DMS153 (cell line): ENCODE results near the gene RPS6KB2.

Experiments used
- DNase-seq: peaks from one replicate; lab custom pipeline; 2025; lab: John Stamatoyannopoulos, UW

RPS6KB2 gene

GRCh38 chr11:67428052-67429001 is at the start of gene RPS6KB2:
RPS6KB2 (plus strand) TSS chr11:67428494; CDS start chr11:67428546, 52 bp downstream.
- peak; percentile 94 for DNase-seq

- DNase-seq, result no peak
Measured at GRCh38 chr11:67378544-67378943, 49.8 kb upstream of the RPS6KB2 start.

DNA sequence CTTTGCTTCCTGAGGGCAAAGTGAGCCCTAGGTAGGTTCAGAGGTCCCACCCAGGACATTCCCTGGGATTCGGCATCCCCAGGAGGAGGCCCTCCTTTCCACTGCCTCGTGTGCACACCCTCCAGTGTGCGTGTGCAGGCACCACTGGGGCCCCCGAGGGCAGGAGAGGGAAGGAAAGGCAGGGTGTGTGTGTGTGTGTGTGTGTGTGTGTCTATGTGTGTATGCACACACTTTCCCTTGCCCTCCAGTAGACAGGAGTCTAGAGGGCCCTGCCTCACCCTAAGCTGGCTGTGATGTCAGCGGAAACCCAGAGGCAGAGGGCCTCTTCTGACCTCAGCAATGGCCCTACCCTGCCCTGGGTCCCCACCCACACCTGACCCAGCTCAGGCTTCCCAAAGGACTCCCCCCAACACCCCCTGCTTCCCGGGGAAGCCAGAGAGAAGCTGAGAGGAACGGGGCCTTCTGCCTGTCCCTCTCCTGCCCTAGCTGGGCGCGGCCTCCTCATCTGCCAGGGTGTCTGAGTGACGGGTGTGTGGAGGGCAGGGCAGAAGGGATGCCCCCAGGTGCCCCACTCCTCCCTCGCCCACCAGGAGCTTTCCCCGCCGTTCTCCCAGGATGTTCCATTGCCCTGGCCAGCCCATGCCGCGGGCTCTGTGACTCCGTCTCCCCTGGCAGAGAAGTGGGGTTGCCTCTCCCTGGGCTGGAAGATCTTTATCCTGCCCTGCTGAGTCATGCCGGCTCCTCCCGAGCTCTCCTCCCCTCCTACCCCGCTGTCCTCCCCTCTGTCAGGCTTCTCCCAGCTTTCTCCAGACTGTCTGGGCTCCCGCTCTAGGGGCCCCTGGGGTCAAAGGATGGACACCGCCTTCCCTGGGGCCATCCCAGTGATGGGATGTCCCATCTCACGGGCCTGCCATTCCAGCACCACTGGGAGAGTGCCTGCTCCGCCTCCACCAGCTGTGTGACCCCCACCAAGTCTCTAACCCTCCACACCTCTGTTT is 48.9 kb upstream of the RPS6KB2 start:
- DNase-seq, result no peak

DNA sequence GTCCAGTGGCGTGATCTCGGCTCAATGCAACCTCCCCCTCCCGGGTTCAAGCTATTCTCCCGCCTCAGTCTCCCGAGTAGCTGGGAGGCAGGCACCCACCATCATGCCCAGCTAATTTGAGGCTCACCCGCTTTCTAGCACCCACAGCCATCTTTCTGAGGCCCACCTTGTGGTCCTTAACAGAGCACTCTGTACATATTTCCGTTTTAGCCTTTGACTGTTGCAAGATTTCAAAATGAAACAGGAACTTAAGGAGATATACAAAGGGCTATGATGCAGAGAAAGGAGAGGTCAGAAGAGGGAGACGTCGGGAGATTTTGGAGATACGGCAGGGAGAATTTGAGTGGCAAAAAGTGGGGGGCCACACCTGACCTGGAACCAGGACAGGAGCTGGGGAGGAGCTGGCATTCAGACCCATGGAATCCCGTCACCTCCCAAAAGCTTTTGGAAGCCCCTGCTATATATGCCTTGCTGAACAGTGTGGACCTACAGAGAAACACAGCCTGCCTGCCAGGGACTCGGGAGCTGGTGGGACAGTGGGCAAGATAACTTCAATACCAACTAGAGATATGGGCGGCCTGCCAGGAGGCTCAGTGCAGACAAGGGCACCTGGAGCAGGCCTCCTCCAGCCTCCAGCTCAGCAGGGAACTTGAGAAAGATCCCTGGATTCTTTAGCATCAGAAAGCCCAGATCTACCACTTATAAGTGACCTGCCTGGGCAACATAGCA is 46.9 kb upstream of the RPS6KB2 start:
- DNase-seq, result no peak

DNA sequence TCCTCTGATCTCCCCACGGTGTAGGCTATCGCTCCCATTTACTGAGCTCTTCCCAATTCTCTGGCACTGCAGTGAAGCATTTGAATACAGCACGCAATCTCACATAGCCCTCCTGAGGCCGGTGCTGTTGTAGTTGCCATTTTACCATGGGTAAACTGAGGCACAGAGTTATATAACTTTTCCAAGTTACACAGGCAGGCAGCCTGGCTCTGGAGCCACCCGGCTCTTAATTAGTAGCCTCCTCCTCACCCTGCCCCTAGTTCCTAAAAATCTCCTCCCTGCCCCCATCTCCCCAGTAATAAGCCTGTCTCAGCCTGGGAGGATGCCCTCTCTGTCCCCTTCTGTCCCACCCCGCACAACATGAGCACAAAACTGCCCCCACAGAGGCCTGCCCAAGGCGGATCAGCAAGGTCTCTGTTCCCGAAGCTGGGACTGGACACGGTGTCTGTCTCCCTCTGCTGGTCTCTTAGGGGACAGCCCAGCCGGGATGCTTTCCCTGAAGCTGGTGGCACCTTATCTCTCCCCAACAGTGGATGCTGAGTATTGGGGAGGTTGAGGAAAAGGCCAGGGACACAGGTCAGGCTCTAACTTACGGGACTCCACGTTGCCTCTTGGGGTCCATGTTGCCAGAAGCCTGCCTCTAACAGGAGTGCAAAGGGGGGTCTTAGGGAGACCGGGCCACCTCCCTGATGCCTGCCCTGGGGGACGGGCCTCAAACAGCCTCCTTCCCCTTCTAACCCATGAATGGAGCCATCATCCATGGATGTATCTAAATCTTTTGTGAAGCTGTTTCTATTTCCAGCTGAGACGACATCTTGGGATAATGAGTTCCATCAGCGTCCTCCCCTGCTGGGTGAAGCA is 45.8 kb upstream of the RPS6KB2 start:
- DNase-seq, result peak; percentile 6

DNA sequence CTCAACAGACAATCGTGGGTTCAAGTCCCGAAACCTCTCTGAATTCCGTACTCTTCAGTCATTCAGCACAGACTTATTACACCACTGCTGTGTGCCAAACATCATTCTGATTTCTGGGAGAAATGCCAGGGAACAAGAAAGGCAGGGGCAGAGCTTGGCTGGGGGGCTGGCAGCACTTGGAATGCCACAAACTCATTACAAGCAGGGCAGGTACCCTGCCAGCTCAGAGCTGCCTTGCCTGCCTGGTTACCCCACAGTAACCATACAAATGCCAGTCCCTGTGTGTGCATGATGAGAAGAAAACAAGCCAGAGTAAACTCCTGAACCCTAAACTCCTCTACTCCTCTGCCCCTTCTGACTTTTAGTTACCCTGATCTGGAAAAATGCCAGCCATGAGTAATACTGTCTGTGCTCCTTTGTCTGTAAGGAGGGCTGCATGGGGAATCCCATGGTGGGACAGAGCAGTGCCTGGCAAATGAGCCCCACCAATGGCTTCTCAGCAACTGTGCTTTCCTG is 43.4 kb upstream of the RPS6KB2 start:
- DNase-seq, result no peak

- DNase-seq, result no peak
Measured at GRCh38 chr11:67387069-67387468, 41.2 kb upstream of the RPS6KB2 start.

DNA sequence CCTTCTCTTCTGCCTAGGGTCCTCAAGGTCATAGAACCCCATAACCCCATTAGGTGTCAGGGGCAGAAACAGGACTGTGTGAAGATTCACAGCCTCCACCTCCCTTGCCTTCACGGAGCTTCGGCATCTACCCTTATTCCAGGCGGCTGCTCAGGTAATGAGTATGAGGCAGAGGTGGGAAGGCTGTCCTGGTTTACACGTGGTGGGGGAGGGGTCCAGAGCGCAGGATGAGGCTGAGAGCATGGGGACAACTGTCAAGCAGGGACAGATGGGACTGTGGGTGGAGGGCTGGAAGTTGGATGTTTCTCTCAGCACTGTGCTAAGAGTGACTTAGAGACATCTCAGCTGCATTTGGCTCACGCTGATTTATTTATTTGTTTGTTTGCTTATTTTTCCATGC is 40.8 kb upstream of the RPS6KB2 start:
- no peak for DNase-seq

- DNase-seq, result no peak
Measured at GRCh38 chr11:67389477-67389876, 38.8 kb upstream of the RPS6KB2 start.

- no peak for DNase-seq
Measured at GRCh38 chr11:67390947-67391303, 37.4 kb upstream of the RPS6KB2 start.

DNA sequence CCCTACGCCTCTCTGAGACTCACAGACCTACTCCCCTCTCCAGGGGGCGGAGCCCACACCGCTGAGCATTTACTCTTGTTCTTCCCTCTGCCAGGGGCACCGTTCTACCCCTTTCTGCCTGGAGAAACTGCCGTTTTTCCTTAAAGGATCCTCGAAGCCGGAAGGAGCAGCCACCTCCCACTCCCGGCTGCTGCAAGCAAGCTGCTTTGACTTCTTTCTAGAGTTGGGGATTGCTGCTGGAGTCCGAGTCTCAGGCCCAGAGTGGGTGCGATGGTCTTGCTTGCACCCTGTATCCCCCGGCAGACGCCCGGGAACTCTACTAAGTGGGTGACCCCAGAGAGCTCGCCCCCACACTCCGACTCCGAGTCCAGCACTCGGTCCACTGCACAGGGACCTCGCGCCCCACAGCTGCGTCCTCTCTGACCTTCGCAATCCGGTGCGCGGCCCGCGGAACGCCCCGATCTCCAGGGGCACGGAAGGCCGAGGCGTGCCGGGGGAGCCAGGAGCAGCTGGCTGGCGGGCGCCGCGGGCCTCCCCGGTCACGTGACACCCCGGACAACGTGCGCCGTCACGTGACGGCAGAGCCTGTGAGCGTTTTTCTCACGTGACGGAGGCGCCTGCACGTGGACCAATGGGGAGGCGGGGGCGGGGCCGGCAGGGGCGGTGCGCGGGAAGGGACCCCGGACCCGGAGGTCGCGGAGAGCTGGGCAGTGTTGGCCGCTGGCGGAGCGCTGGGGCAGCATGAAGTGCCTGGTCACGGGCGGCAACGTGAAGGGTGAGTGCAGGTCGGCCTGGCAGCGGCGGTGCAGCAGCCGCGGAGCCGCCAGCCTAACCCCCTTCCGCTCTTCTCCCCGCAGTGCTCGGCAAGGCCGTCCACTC is 36.8 kb upstream of the RPS6KB2 start, which contains the start of gene RAD9A:
Gene RAD9A (plus strand): TSS at position 683 of the 879 bp plus-strand sequence. CDS start 59 bp downstream, at position 742.
- peak; percentile 83 for DNase-seq

GRCh38 chr11:67392183-67392715 is 36.0 kb upstream of the RPS6KB2 start:
- DNase-seq, result no peak

- DNase-seq, result no peak
Measured at GRCh38 chr11:67393437-67393836, 34.9 kb upstream of the RPS6KB2 start.

DNA sequence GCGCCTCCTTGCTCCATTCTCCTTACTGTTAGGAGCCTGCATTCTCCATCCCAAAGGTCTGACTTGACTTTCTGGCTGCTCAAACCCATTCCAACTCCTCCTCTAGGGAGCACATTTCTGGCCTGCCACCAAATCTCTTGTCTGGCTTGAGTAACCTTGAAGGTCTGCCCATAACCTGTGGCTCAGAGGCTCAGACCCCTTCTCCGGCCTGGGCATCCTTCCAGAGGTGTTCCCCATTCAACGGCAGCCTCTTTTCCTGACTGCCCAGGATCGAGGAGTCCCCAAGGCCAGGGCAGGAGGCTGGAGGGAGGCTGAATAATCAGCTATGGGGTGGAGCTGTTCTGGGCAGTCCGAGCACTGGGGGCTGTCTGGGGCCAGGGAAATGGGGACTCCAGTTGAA is 34.3 kb upstream of the RPS6KB2 start:
- no peak for DNase-seq

DNA sequence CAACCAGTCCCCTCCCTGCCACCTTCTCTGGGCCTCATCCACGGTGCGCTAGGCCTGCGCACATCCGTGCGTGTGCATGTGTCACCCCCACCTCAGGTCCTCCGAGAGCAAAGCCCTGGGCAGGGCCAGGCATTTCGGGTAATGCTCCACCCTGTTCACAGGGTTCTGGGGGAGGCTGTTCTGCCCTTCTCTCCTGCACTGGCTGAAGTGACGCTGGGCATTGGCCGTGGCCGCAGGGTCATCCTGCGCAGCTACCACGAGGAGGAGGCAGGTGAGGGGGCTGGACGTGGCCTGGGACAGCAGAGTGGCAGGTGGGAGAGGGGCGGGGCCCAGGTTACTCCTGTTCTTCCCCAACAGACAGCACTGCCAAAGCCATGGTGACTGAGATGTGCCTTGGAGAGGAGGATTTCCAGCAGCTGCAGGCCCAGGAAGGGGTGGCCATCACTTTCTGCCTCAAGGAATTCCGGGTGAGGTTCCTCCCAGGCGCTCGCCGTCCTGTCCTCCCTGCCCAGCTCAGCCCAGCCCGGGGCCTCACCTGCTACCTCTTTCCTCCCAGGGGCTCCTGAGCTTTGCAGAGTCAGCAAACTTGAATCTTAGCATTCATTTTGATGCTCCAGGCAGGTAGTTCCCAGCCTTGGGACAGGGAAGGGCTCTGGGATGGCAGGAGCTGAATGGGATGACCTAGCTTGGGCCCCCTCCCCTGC is 32.6 kb upstream of the RPS6KB2 start:
- no peak for DNase-seq

DNA sequence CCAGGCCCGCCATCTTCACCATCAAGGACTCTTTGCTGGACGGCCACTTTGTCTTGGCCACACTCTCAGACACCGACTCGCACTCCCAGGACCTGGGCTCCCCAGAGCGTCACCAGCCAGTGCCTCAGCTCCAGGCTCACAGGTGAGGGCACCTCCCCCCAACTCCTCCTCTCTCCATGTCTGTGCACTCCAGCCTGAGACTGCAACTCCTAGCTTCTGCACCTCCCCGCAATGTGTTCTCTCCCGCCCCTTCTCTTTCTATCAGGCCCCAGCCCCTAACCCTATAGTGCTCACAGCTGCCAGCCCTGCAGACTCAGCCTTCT is 32.1 kb upstream of the RPS6KB2 start:
- DNase-seq, result no peak

DNA sequence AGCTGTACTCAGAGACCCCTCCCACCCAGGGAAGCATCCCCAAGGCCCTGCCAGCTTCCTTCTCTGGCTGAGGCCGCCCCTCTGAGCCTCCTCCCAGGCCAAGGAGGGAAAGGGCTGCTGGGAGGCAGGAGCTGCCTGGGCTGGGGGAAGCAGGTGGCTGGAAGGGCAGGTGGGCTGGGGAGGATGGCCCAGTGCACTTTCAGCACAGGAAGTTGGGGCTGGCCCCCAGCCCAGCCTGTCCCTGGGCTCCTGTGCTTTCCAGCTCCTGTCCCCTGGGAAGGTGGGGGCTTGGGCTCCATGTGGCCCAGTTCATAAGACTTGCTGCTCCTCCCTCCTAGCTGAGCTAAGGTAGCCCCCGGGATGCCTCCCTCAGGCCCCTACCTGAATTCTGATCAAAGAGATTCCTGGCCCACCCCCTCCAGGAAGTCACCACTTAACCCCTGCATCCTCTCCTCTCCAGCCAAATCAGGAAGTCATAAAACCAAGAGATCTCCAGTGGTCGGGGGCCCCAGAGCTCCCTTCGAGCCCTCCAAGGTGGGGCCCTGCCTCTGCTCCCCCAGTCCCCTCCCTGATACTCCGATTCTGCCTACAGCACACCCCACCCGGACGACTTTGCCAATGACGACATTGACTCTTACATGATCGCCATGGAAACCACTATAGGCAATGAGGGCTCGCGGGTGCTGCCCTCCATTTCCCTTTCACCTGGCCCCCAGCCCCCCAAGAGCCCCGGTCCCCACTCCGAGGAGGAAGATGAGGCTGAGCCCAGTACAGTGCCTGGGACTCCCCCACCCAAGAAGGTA is 31.5 kb upstream of the RPS6KB2 start:
- no peak for DNase-seq

GRCh38 chr11:67397536-67397935 is 30.8 kb upstream of the RPS6KB2 start:
- DNase-seq, result no peak
